ENCODE measurements around the gene ANTXR1. TPM values are rescaled to one million over a fixed set of nuclear protein-coding genes. Genes with fewer than 3 reads are reported as not detected.
A peak's percentile ranks its signal among the peaks of the same experiment; 100 is the strongest.

Gene ANTXR1
- total RNA-seq, 4 donors from 2014 or later: 53.7 to 69.0 (median 59.3) TPM

- H3K4me1 ChIP-seq: peaks cover 0 to 20% (median 6%) of the 10 kb centered on the region in 4 donors
- no peak overlapping the region for H3K4me3 ChIP-seq
Observed at GRCh38 chr2:69067866-69068265, 54.9 kb downstream of the ANTXR1 start.

GRCh38 chr2:69070969-69071368 is 58.0 kb downstream of the ANTXR1 start:
- WGBS, 2 donors: 77 to 82% methylated on average over 3 of the region's 3 CpGs
- no peak for DNase-seq (ENCODE audit: low spot score in 2 of 2)
- Histone ChIP-seq H3K4me1 (peaks cover 0 to 19% (median 6%) of the 10 kb centered on the region in 4 donors), H3K36me3 (peaks cover 0 to 6% (median 0%) of the 10 kb centered on the region in 3 donors), H3K27ac (no peak overlapping the region), H3K27me3 (no peaks in the 10 kb centered on the region), H3K4me3 (no peak overlapping the region), H3K9me3 (no peaks in the 10 kb centered on the region)
- TF ChIP-seq POLR2A (IDR thresholded peaks at IDR 0.05): no peak
- no peak for TF ChIP-seq EP300 (IDR thresholded peaks at IDR 0.05)
- TF ChIP-seq, protein P1, sequence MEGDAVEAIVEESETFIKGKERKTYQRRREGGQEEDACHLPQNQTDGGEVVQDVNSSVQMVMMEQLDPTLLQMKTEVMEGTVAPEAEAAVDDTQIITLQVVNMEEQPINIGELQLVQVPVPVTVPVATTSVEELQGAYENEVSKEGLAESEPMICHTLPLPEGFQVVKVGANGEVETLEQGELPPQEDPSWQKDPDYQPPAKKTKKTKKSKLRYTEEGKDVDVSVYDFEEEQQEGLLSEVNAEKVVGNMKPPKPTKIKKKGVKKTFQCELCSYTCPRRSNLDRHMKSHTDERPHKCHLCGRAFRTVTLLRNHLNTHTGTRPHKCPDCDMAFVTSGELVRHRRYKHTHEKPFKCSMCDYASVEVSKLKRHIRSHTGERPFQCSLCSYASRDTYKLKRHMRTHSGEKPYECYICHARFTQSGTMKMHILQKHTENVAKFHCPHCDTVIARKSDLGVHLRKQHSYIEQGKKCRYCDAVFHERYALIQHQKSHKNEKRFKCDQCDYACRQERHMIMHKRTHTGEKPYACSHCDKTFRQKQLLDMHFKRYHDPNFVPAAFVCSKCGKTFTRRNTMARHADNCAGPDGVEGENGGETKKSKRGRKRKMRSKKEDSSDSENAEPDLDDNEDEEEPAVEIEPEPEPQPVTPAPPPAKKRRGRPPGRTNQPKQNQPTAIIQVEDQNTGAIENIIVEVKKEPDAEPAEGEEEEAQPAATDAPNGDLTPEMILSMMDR (IDR thresholded peaks at IDR 0.05): no peak

More at GRCh38 chr2:69067866-69068265, 54.9 kb downstream of the ANTXR1 start:
- DNase-seq (ENCODE audit: low spot score in 2 of 2): no peak
- TF ChIP-seq POLR2A (IDR thresholded peaks at IDR 0.05): no peak
- TF ChIP-seq, protein P1 (IDR thresholded peaks at IDR 0.05): no peak
- no peak for TF ChIP-seq EP300 (IDR thresholded peaks at IDR 0.05)
- Histone ChIP-seq H3K27ac (peak overlapping the region in 2 of 4 donors; percentile 44 to 74), H3K27me3 (no peaks in the 10 kb centered on the region), H3K36me3 (no peaks in the 10 kb centered on the region), H3K9me3 (no peaks in the 10 kb centered on the region)

- Histone ChIP-seq H3K4me3 (no peak overlapping the region), H3K4me1 (no peaks in the 10 kb centered on the region), H3K27ac (peak overlapping the region in 1 of 4 donors; percentile 13)
Observed at GRCh38 chr2:69073928-69074570, 61.1 kb downstream of the ANTXR1 start.

DNA sequence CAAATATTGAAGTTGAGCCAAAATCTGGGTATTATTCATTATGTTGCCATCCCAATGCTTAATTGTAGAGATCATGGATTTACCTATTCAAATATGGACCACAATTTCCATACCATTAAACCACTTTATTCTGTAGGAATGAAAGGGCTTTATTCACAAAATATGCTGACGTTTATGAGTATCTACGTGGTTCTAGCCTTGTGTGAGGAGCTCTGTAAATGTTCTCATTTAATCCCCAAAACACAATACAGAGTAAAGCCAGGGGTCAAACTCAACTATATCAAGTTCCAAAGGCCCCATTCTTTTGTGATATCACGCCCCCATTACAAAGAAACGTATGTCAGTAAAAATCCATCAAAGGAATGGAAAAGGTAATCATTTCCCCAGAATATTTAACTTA is 61.9 kb downstream of the ANTXR1 start:
- TF ChIP-seq EP300 (IDR thresholded peaks at IDR 0.05): no peak
- no peak for TF ChIP-seq POLR2A (IDR thresholded peaks at IDR 0.05)
- TF ChIP-seq, protein P1 (IDR thresholded peaks at IDR 0.05): no peak
- WGBS, 2 donors: 54 to 64% methylated on average over 4 of the region's 4 CpGs
- peaks cover 0 to 35% (median 0%) of the 10 kb centered on the region in 3 donors for H3K36me3 ChIP-seq
- H3K4me3 ChIP-seq: no peak overlapping the region
- no peak overlapping the region for H3K27ac ChIP-seq
- no peak for DNase-seq (ENCODE audit: low spot score in 2 of 2)
- no peaks in the 10 kb centered on the region for H3K9me3 ChIP-seq
- no peaks in the 10 kb centered on the region for H3K27me3 ChIP-seq
- H3K4me1 ChIP-seq: no peaks in the 10 kb centered on the region

More at GRCh38 chr2:69073928-69074570, 61.1 kb downstream of the ANTXR1 start:
- peaks cover 0 to 33% (median 0%) of the 10 kb centered on the region in 3 donors for H3K36me3 ChIP-seq
- H3K9me3 ChIP-seq: no peaks in the 10 kb centered on the region
- TF ChIP-seq POLR2A (IDR thresholded peaks at IDR 0.05): no peak
- DNase-seq (ENCODE audit: low spot score in 2 of 2): no peak
- 90 to 92% methylated on average over 1 of the region's 1 CpG for WGBS, 2 donors
- H3K27me3 ChIP-seq: no peaks in the 10 kb centered on the region

GRCh38 chr2:69075486-69075885 is 62.5 kb downstream of the ANTXR1 start:
- no peaks in the 10 kb centered on the region for H3K27me3 ChIP-seq
- peaks cover 0 to 35% (median 0%) of the 10 kb centered on the region in 3 donors for H3K36me3 ChIP-seq
- H3K4me1 ChIP-seq: no peaks in the 10 kb centered on the region
- H3K27ac ChIP-seq: no peak overlapping the region
- H3K4me3 ChIP-seq: no peak overlapping the region
- WGBS, 2 donors: 100% methylated on average over 1 of the region's 1 CpG
- TF ChIP-seq, protein P1 (IDR thresholded peaks at IDR 0.05): no peak
- TF ChIP-seq POLR2A (IDR thresholded peaks at IDR 0.05) (no peak), EP300 (IDR thresholded peaks at IDR 0.05) (no peak)
- no peaks in the 10 kb centered on the region for H3K9me3 ChIP-seq
- no peak for DNase-seq (ENCODE audit: low spot score in 2 of 2)
